ENCODE data around the gene PSMB10. TPM values are rescaled to one million over a fixed set of nuclear protein-coding genes. Genes with fewer than 3 reads are reported as not detected.

PSMB10 gene
- total RNA-seq, 1 donor from 2014 or later, result 51.9 TPM

- peak overlapping the region; percentile 100 for H3K4me3 Mint-ChIP-seq
- TF ChIP-seq CTCF (conservative IDR thresholded peaks at IDR 0.05), result no peak
- peaks cover 2% of the 10 kb centered on the region for H3K27me3 Mint-ChIP-seq
- H3K9me3 Mint-ChIP-seq, result no peaks in the 10 kb centered on the region
- peak overlapping the region; percentile 99 for H3K27ac Mint-ChIP-seq
- H3K36me3 Mint-ChIP-seq, result peaks cover 3% of the 10 kb centered on the region
- DNase-seq (ENCODE audit: extremely low spot score, unreplicated experiment), result no peak
- H3K4me1 Mint-ChIP-seq (ENCODE audit: unreplicated experiment), result peaks cover 18% of the 10 kb centered on the region
Observed at GRCh38 chr16:67936880-67937605, 393 bp upstream of the PSMB10 start.

GRCh38 chr16:67935402-67936123, 1.1 kb downstream of the PSMB10 start:
- H3K27ac Mint-ChIP-seq, result peak overlapping the region; percentile 99
- H3K36me3 Mint-ChIP-seq, result peaks cover 3% of the 10 kb centered on the region
- TF ChIP-seq CTCF (conservative IDR thresholded peaks at IDR 0.05), result no peak
- H3K4me3 Mint-ChIP-seq, result peak overlapping the region; percentile 100
- DNase-seq (ENCODE audit: extremely low spot score, unreplicated experiment), result peak; percentile 91
- peaks cover 2% of the 10 kb centered on the region for H3K27me3 Mint-ChIP-seq
- H3K4me1 Mint-ChIP-seq (ENCODE audit: unreplicated experiment), result peaks cover 17% of the 10 kb centered on the region
- H3K9me3 Mint-ChIP-seq, result no peaks in the 10 kb centered on the region

- Mint-ChIP-seq H3K27ac (peak overlapping the region; percentile 99), H3K4me3 (peak overlapping the region; percentile 100), H3K4me1 (ENCODE audit: unreplicated experiment) (peaks cover 17% of the 10 kb centered on the region), H3K36me3 (peaks cover 3% of the 10 kb centered on the region), H3K27me3 (peaks cover 2% of the 10 kb centered on the region), H3K9me3 (no peaks in the 10 kb centered on the region)
- no peak for DNase-seq (ENCODE audit: extremely low spot score, unreplicated experiment)
- no peak for TF ChIP-seq CTCF (conservative IDR thresholded peaks at IDR 0.05)
Observed at GRCh38 chr16:67935101-67935401, 1.6 kb downstream of the PSMB10 start.

- Mint-ChIP-seq H3K4me1 (ENCODE audit: unreplicated experiment) (peaks cover 17% of the 10 kb centered on the region), H3K4me3 (peak overlapping the region; percentile 100), H3K36me3 (peaks cover 3% of the 10 kb centered on the region), H3K27ac (peak overlapping the region; percentile 99), H3K27me3 (peaks cover 2% of the 10 kb centered on the region), H3K9me3 (no peaks in the 10 kb centered on the region)
- TF ChIP-seq CTCF (conservative IDR thresholded peaks at IDR 0.05), result no peak
- DNase-seq (ENCODE audit: extremely low spot score, unreplicated experiment), result no peak
Observed at GRCh38 chr16:67934306-67935100, 2.1 kb downstream of the PSMB10 start.

- no peaks in the 10 kb centered on the region for H3K9me3 Mint-ChIP-seq
- H3K27ac Mint-ChIP-seq, result no peak overlapping the region
- H3K4me1 Mint-ChIP-seq (ENCODE audit: unreplicated experiment), result peaks cover 17% of the 10 kb centered on the region
- DNase-seq (ENCODE audit: extremely low spot score, unreplicated experiment), result no peak
- peak overlapping the region; percentile 100 for H3K4me3 Mint-ChIP-seq
- peaks cover 2% of the 10 kb centered on the region for H3K27me3 Mint-ChIP-seq
- H3K36me3 Mint-ChIP-seq, result peaks cover 3% of the 10 kb centered on the region
- no peak for TF ChIP-seq CTCF (conservative IDR thresholded peaks at IDR 0.05)
Observed at GRCh38 chr16:67933805-67934204, 2.8 kb downstream of the PSMB10 start.
